Mesenchymal stem cell (in vitro differentiated cells and primary cell): Measurements from ENCODE around the gene DYNC1I1.

Experiments
- DNase-seq: peaks from one replicate; pipeline ENCODE4 v3.0.0-alpha.2; 2013
- H2AFZ ChIP-seq: one replicate; pipeline ENCODE4 v1.6.1; 2013; ENCODE audit warnings: low read depth, mild to moderate bottlenecking, control low read depth, inconsistent platforms, low read length, moderate library complexity
- H2AK5ac ChIP-seq: 2 replicates; pipeline ENCODE4 v1.6.1; 2013; ENCODE audit warnings: low read length, moderate library complexity, mild to moderate bottlenecking, inconsistent platforms; ENCODE audit not compliant: severe bottlenecking
- H2BK120ac ChIP-seq: one replicate; pipeline ENCODE4 v1.6.1; 2013; ENCODE audit warnings: low read depth, mild to moderate bottlenecking, inconsistent platforms, low read length, moderate library complexity
- H2BK12ac ChIP-seq, 2 experiments: one replicate each; pipeline ENCODE4 v1.6.1; 2013; ENCODE audit warnings: inconsistent platforms in 2 of 2, low read length in 2 of 2, mild to moderate bottlenecking in 2 of 2, moderate library complexity in 2 of 2, control low read depth in 1 of 2
- H2BK15ac ChIP-seq: one replicate; pipeline ENCODE4 v1.6.1; 2013; ENCODE audit warnings: mild to moderate bottlenecking, low read depth, inconsistent platforms; ENCODE audit not compliant: poor library complexity, severe bottlenecking
- H2BK5ac ChIP-seq: 2 replicates; pipeline ENCODE4 v1.6.1; 2013; ENCODE audit warnings: low read depth, mild to moderate bottlenecking, low read length, control low read depth, inconsistent platforms; ENCODE audit not compliant: poor library complexity, severe bottlenecking
- H3K14ac ChIP-seq, 2 experiments: one replicate each; pipeline ENCODE4 v1.6.1; 2013; ENCODE audit warnings: inconsistent platforms in 2 of 2, low read length in 2 of 2, control low read depth in 1 of 2, mild to moderate bottlenecking in 1 of 2, moderate library complexity in 1 of 2
- H3K18ac ChIP-seq, 2 experiments: one replicate each; pipeline ENCODE4 v1.6.1; 2013; ENCODE audit warnings: inconsistent platforms in 2 of 2, low read length in 2 of 2, control low read depth in 1 of 2, low read depth in 1 of 2, mild to moderate bottlenecking in 1 of 2
- H3K23ac ChIP-seq, 2 experiments: one replicate each; pipeline ENCODE4 v1.6.1; 2013; ENCODE audit warnings: inconsistent platforms in 2 of 2, low read length in 2 of 2, mild to moderate bottlenecking in 2 of 2, moderate library complexity in 2 of 2, control low read depth in 1 of 2
- H3K27ac ChIP-seq: 2 replicates; pipeline ENCODE4 v1.5.1; 2013; ENCODE audit warnings: mild to moderate bottlenecking, moderate library complexity, low read length, control low read depth, inconsistent platforms; ENCODE audit not compliant: poor library complexity, severe bottlenecking
- H3K27me3 ChIP-seq, 2 experiments: 2 replicates each; pipeline versions ENCODE4 v1.6.1 to v1.7.0; 2013; ENCODE audit warnings: low read length in 2 of 2, mild to moderate bottlenecking in 2 of 2, moderate library complexity in 2 of 2, control low read depth in 1 of 2, inconsistent platforms in 1 of 2; ENCODE audit not compliant: control insufficient read depth in 1 of 2, insufficient read depth in 1 of 2
- H3K36me3 ChIP-seq, 2 experiments: 2 replicates each; pipeline versions ENCODE4 v1.6.1 to v1.7.0; 2013; ENCODE audit warnings: low read length in 2 of 2, control low read depth in 1 of 2, inconsistent platforms in 1 of 2, low read depth in 1 of 2, mild to moderate bottlenecking in 1 of 2; ENCODE audit not compliant: insufficient read depth in 2 of 2, control insufficient read depth in 1 of 2
- H3K4ac ChIP-seq, 2 experiments: one replicate each; pipeline ENCODE4 v1.6.1; 2013; ENCODE audit warnings: inconsistent platforms in 2 of 2, low read length in 2 of 2, mild to moderate bottlenecking in 2 of 2, moderate library complexity in 2 of 2, control low read depth in 1 of 2, low read depth in 1 of 2
- H3K4me1 ChIP-seq: 2 replicates; pipeline ENCODE4 v1.6.1; 2013; ENCODE audit warnings: low read depth, low read length, control low read depth; ENCODE audit not compliant: control insufficient read depth, insufficient read depth
- H3K4me2 ChIP-seq: 2 replicates; pipeline ENCODE4 v1.6.1; 2013; ENCODE audit warnings: low read length, mild to moderate bottlenecking, inconsistent platforms; ENCODE audit not compliant: poor library complexity, severe bottlenecking
- H3K4me3 ChIP-seq, 2 experiments: 2 replicates each; pipeline versions ENCODE4 v1.5.1 to v1.7.0; 2013; ENCODE audit warnings: low read length in 2 of 2, mild to moderate bottlenecking in 2 of 2, control low read depth in 1 of 2, low read depth in 1 of 2; ENCODE audit not compliant: insufficient read depth in 1 of 2
- H3K79me1 ChIP-seq: replicated peaks from 2 replicates; pipeline ENCODE4 v1.6.1; 2013; ENCODE audit warnings: mild to moderate bottlenecking, control low read depth, low read length, inconsistent platforms; ENCODE audit not compliant: poor library complexity, severe bottlenecking
- H3K9ac ChIP-seq: 2 replicates; pipeline ENCODE4 v1.7.0; 2013; ENCODE audit warnings: mild to moderate bottlenecking, low read length, moderate library complexity
- H3K9me3 ChIP-seq: 2 replicates; pipeline ENCODE4 v1.7.0; 2013; ENCODE audit warnings: mild to moderate bottlenecking, low read length; ENCODE audit not compliant: control insufficient read depth
- H4K8ac ChIP-seq: one replicate; pipeline ENCODE4 v1.6.1; 2013; ENCODE audit warnings: inconsistent platforms, mild to moderate bottlenecking, low read length, moderate library complexity
- H4K91ac ChIP-seq: one replicate; pipeline ENCODE4 v1.6.1; 2013; ENCODE audit warnings: mild to moderate bottlenecking, low read length, inconsistent platforms
- WGBS: methylation state at CpG from one replicate; pipeline ENCODE4 v1.1.7; 2013; ENCODE audit warnings: mixed read lengths; 5-methylcytosine and 5-hydroxymethylcytosine counted together

The DYNC1I1 gene

GRCh38 chr7:96126382-96126781 lies 354.0 kb downstream of the DYNC1I1 start:
- Histone ChIP-seq H2AK5ac (no peak overlapping the region), H4K8ac (no peak overlapping the region), H3K27me3 (no peaks in the 10 kb centered on the region), H3K4me3 (no peak overlapping the region), H2BK15ac (no peak overlapping the region), H3K9me3 (no peaks in the 10 kb centered on the region), H3K4me1 (peaks cover 4% of the 10 kb centered on the region), H3K4ac (no peak overlapping the region), H3K23ac (no peak overlapping the region), H3K4me2 (no peak overlapping the region), H4K91ac (no peak overlapping the region), H2AFZ (no peak overlapping the region), H3K27ac (no peak overlapping the region), H3K79me1 (peaks cover 1% of the 10 kb centered on the region), H3K18ac (no peak overlapping the region), H3K9ac (no peak overlapping the region), H3K14ac (no peak overlapping the region), H2BK5ac (no peak overlapping the region), H2BK12ac (no peak overlapping the region), H2BK120ac (no peak overlapping the region), H3K36me3 (peaks cover 4 to 33% of the 10 kb centered on the region in 2 experiments)
- DNase-seq = no peak

- Histone ChIP-seq H2BK5ac (no peak overlapping the region), H3K14ac (no peak overlapping the region), H4K91ac (no peak overlapping the region), H2BK15ac (no peak overlapping the region), H2BK12ac (no peak overlapping the region), H2BK120ac (no peak overlapping the region), H3K27ac (no peak overlapping the region), H2AFZ (no peak overlapping the region), H3K18ac (no peak overlapping the region), H3K4me3 (no peak overlapping the region), H3K36me3 (peaks cover 0 to 33% of the 10 kb centered on the region in 2 experiments), H3K4me2 (no peak overlapping the region), H3K23ac (no peak overlapping the region), H3K9ac (no peak overlapping the region), H4K8ac (no peak overlapping the region), H3K4me1 (peaks cover 4% of the 10 kb centered on the region), H3K4ac (no peak overlapping the region), H3K79me1 (no peaks in the 10 kb centered on the region), H2AK5ac (no peak overlapping the region), H3K9me3 (no peaks in the 10 kb centered on the region), H3K27me3 (no peaks in the 10 kb centered on the region)
- DNase-seq = no peak
- 86% methylated on average over 2 of the region's 2 CpGs for WGBS
Measured at GRCh38 chr7:96127746-96128145, 355.4 kb downstream of the DYNC1I1 start.

GRCh38 chr7:96131525-96131924 lies 359.2 kb downstream of the DYNC1I1 start:
- H2AFZ ChIP-seq = no peak overlapping the region
- DNase-seq = no peak
- no peak overlapping the region for H3K18ac ChIP-seq
- no peak overlapping the region for H3K23ac ChIP-seq
- no peak overlapping the region for H2BK5ac ChIP-seq
- no peak overlapping the region for H3K4ac ChIP-seq
- H3K14ac ChIP-seq = no peak overlapping the region
- no peak overlapping the region for H2BK120ac ChIP-seq
- H3K27ac ChIP-seq = no peak overlapping the region
- no peak overlapping the region for H2BK12ac ChIP-seq
- H3K4me3 ChIP-seq = no peak overlapping the region
- no peak overlapping the region for H4K8ac ChIP-seq
- H3K9me3 ChIP-seq = no peaks in the 10 kb centered on the region
- peaks cover 2% of the 10 kb centered on the region for H3K4me1 ChIP-seq
- H3K36me3 ChIP-seq = peaks cover 3 to 56% of the 10 kb centered on the region in 2 experiments
- no peaks in the 10 kb centered on the region for H3K27me3 ChIP-seq
- H3K79me1 ChIP-seq = no peaks in the 10 kb centered on the region
- no peak overlapping the region for H2AK5ac ChIP-seq
- no peak overlapping the region for H4K91ac ChIP-seq
- no peak overlapping the region for H3K9ac ChIP-seq
- 83% methylated on average over 3 of the region's 3 CpGs for WGBS
- no peak overlapping the region for H2BK15ac ChIP-seq
- H3K4me2 ChIP-seq = no peak overlapping the region

- Histone ChIP-seq H3K4me1 (no peaks in the 10 kb centered on the region), H3K27ac (no peak overlapping the region), H3K79me1 (peaks cover 1% of the 10 kb centered on the region), H4K8ac (no peak overlapping the region), H2BK15ac (no peak overlapping the region), H3K23ac (no peak overlapping the region), H3K18ac (no peak overlapping the region), H3K14ac (no peak overlapping the region), H2AFZ (no peak overlapping the region), H4K91ac (no peak overlapping the region), H2BK120ac (no peak overlapping the region), H3K27me3 (no peaks in the 10 kb centered on the region), H3K36me3 (peaks cover 3 to 54% of the 10 kb centered on the region in 2 experiments), H3K4me3 (no peak overlapping the region), H3K9ac (no peak overlapping the region), H2BK12ac (no peak overlapping the region), H3K9me3 (no peaks in the 10 kb centered on the region), H2BK5ac (no peak overlapping the region), H3K4ac (no peak overlapping the region), H3K4me2 (no peak overlapping the region), H2AK5ac (no peak overlapping the region)
- DNase-seq = no peak
- 100% methylated on average over 2 of the region's 2 CpGs for WGBS
Measured at GRCh38 chr7:96135241-96135640, 362.9 kb downstream of the DYNC1I1 start.
